ENCODE measurements around the gene MIER2.

MIER2 gene

GRCh38 chr19:279656-280055, 64.9 kb downstream of the MIER2 start:
- TF ChIP-seq CTCF (IDR thresholded peaks at IDR 0.05; ENCODE audit: borderline replicate concordance, control extremely low read depth, extremely low read depth, insufficient read depth, missing control alignments) = no peak
- no peak for DNase-seq (ENCODE audit: low spot score)
- in situ Hi-C loops (cut with MboI; ENCODE audit: low sequenced_read_pairs, unreplicated experiment) = no loop called here

GRCh38 chr19:279231-279630, 65.4 kb downstream of the MIER2 start:
- no peak for TF ChIP-seq CTCF (IDR thresholded peaks at IDR 0.05; ENCODE audit: borderline replicate concordance, control extremely low read depth, extremely low read depth, insufficient read depth, missing control alignments)
- in situ Hi-C loops (cut with MboI; ENCODE audit: low sequenced_read_pairs, unreplicated experiment) = no loop called here
- no peak for DNase-seq (ENCODE audit: low spot score)

GRCh38 chr19:277581-278165, 66.9 kb downstream of the MIER2 start:
- in situ Hi-C loops (cut with MboI; ENCODE audit: low sequenced_read_pairs, unreplicated experiment) = no loop called here
- DNase-seq (ENCODE audit: low spot score) = no peak
- TF ChIP-seq CTCF (IDR thresholded peaks at IDR 0.05; ENCODE audit: borderline replicate concordance, control extremely low read depth, extremely low read depth, insufficient read depth, missing control alignments) = no peak

GRCh38 chr19:277131-277530, 67.5 kb downstream of the MIER2 start:
- TF ChIP-seq CTCF (IDR thresholded peaks at IDR 0.05; ENCODE audit: borderline replicate concordance, control extremely low read depth, extremely low read depth, insufficient read depth, missing control alignments) = no peak
- DNase-seq (ENCODE audit: low spot score) = no peak
- in situ Hi-C loops (cut with MboI; ENCODE audit: low sequenced_read_pairs, unreplicated experiment) = no loop called here

GRCh38 chr19:275958-276646, 68.5 kb downstream of the MIER2 start:
- no peak for TF ChIP-seq CTCF (IDR thresholded peaks at IDR 0.05; ENCODE audit: borderline replicate concordance, control extremely low read depth, extremely low read depth, insufficient read depth, missing control alignments)
- DNase-seq (ENCODE audit: low spot score) = peak; percentile 3
- in situ Hi-C loops (cut with MboI; ENCODE audit: low sequenced_read_pairs, unreplicated experiment) = no loop called here

GRCh38 chr19:275000-275399, 69.6 kb downstream of the MIER2 start:
- peak; percentile 3 for DNase-seq (ENCODE audit: low spot score)
- no peak for TF ChIP-seq CTCF (IDR thresholded peaks at IDR 0.05; ENCODE audit: borderline replicate concordance, control extremely low read depth, extremely low read depth, insufficient read depth, missing control alignments)
- in situ Hi-C loops (cut with MboI; ENCODE audit: low sequenced_read_pairs, unreplicated experiment) = no loop called here
